HUDEP-2 (cell line): ENCODE data around the gene FBXO24.

Source experiments
- DNase-seq, 76 experiments: peaks; one replicate each; lab custom pipeline; 2025; ENCODE audit not compliant: unreplicated experiment in 76 of 76; lab: John Stamatoyannopoulos, UW

The FBXO24 gene

GRCh38 chr7:100573691-100574361, 12.3 kb upstream of the FBXO24 start, which contains the start of gene SAP25:
Gene SAP25, minus strand, starts transcription at chr7:100573900. Its CDS starts 158 bp downstream, at chr7:100573742.
- DNase-seq: no peak

GRCh38 chr7:100574362-100575205, 11.5 kb upstream of the FBXO24 start:
- DNase-seq: no peak

GRCh38 chr7:100575206-100575631, 10.9 kb upstream of the FBXO24 start:
- peak in 2 of 76 experiments; percentile 23 to 25 for DNase-seq

GRCh38 chr7:100575746-100576383, 10.3 kb upstream of the FBXO24 start:
- DNase-seq: no peak

GRCh38 chr7:100576384-100576993, 9.6 kb upstream of the FBXO24 start:
- DNase-seq: no peak

GRCh38 chr7:100577103-100577502, 9.0 kb upstream of the FBXO24 start:
- no peak for DNase-seq

GRCh38 chr7:100577507-100577906, 8.6 kb upstream of the FBXO24 start:
- no peak for DNase-seq

GRCh38 chr7:100578246-100579183, 7.6 kb upstream of the FBXO24 start:
- DNase-seq: no peak

- DNase-seq: no peak
These were observed 5.5 kb upstream of the FBXO24 start for GRCh38 chr7:100580466-100581283.

- no peak for DNase-seq
These were observed 4.0 kb upstream of the FBXO24 start for GRCh38 chr7:100582041-100582579.

- no peak for DNase-seq
These were observed 3.5 kb upstream of the FBXO24 start for GRCh38 chr7:100582650-100583049.

- DNase-seq: peak in 36 of 76 experiments; percentile 2 to 44 (median 22)
These were observed 2.7 kb upstream of the FBXO24 start for GRCh38 chr7:100583132-100584053.

- DNase-seq: no peak
These were observed 2.0 kb upstream of the FBXO24 start for GRCh38 chr7:100584054-100584682.

- peak in 3 of 76 experiments; percentile 10 to 20 (median 14) for DNase-seq
These were observed 1.2 kb upstream of the FBXO24 start for GRCh38 chr7:100584683-100585510.

- peak in 31 of 76 experiments; percentile 3 to 69 (median 48) for DNase-seq
These were observed 440 bp upstream of the FBXO24 start, which contains the start of gene LRCH4 for GRCh38 chr7:100585511-100586265. Gene LRCH4, minus strand, starts transcription at chr7:100586129. Its CDS starts 29 bp downstream, at chr7:100586100.
